ENCODE results near the gene FAM227A.

Gene FAM227A

GRCh38 chr22:38572065-38572464 is 84.1 kb downstream of the FAM227A start:
- no peak for TF ChIP-seq EZH2phosphoT487 (IDR thresholded peaks at IDR 0.05; ENCODE audit: borderline replicate concordance)
- peak; percentile 77 for TF ChIP-seq CTCF (conservative IDR thresholded peaks at IDR 0.05; ENCODE audit: low read length)
- Histone ChIP-seq H3F3A (ENCODE audit: low read depth) (peaks cover 6% of the 10 kb centered on the region; the same call in 1 of the 2 replicates), H3K27me3 (ENCODE audit: insufficient read depth, low read length, poor library complexity, severe bottlenecking) (no peaks in the 10 kb centered on the region), H4K20me1 (ENCODE audit: insufficient read depth, low read length, poor library complexity, severe bottlenecking) (no peaks in the 10 kb centered on the region), H3K4me2 (ENCODE audit: low read depth, low read length, poor library complexity, severe bottlenecking) (no peak overlapping the region), H3K9ac (ENCODE audit: low read depth, low read length, poor library complexity, severe bottlenecking) (no peak overlapping the region), H3K36me3 (ENCODE audit: insufficient read depth, low read length) (no peaks in the 10 kb centered on the region), H3K4me3 (ENCODE audit: low read length, poor library complexity, severe bottlenecking) (no peak overlapping the region), H2AFZ (ENCODE audit: low read length) (no peak overlapping the region), H3K79me2 (ENCODE audit: insufficient read depth, low read length) (no peaks in the 10 kb centered on the region), H3K9me2 (replicated peaks; ENCODE audit: low read depth, low read length) (no peaks in the 10 kb centered on the region), H3K4me1 (ENCODE audit: insufficient read depth, low read length, poor library complexity, severe bottlenecking) (peaks cover 16% of the 10 kb centered on the region), H3K9me3 (ENCODE audit: insufficient read depth, low read depth, low read length) (no peaks in the 10 kb centered on the region)

- H4K20me1 ChIP-seq (ENCODE audit: insufficient read depth, low read length, poor library complexity, severe bottlenecking) = no peaks in the 10 kb centered on the region
- peak overlapping the region; percentile 85 for H3K9ac ChIP-seq (ENCODE audit: low read depth, low read length, poor library complexity, severe bottlenecking)
- no peaks in the 10 kb centered on the region for H3K9me3 ChIP-seq (ENCODE audit: insufficient read depth, low read depth, low read length)
- H3K36me3 ChIP-seq (ENCODE audit: insufficient read depth, low read length) = no peaks in the 10 kb centered on the region
- H3K4me2 ChIP-seq (ENCODE audit: low read depth, low read length, poor library complexity, severe bottlenecking) = peak overlapping the region; percentile 91
- no peaks in the 10 kb centered on the region for H3K9me2 ChIP-seq (replicated peaks; ENCODE audit: low read depth, low read length)
- no peaks in the 10 kb centered on the region for H3K27me3 ChIP-seq (ENCODE audit: insufficient read depth, low read length, poor library complexity, severe bottlenecking)
- no peaks in the 10 kb centered on the region for H3K79me2 ChIP-seq (ENCODE audit: insufficient read depth, low read length)
- peak overlapping the region; percentile 80 for H3K4me3 ChIP-seq (ENCODE audit: low read length, poor library complexity, severe bottlenecking)
- H2AFZ ChIP-seq (ENCODE audit: low read length) = peak overlapping the region; percentile 97
- peaks cover 6% of the 10 kb centered on the region; the same call in 1 of the 2 replicates for H3F3A ChIP-seq (ENCODE audit: low read depth)
- peaks cover 16% of the 10 kb centered on the region for H3K4me1 ChIP-seq (ENCODE audit: insufficient read depth, low read length, poor library complexity, severe bottlenecking)
- TF ChIP-seq EZH2phosphoT487 (IDR thresholded peaks at IDR 0.05; ENCODE audit: borderline replicate concordance) (no peak), CTCF (conservative IDR thresholded peaks at IDR 0.05; ENCODE audit: low read length) (peak; percentile 38)
These were observed 85.3 kb downstream of the FAM227A start for GRCh38 chr22:38570779-38571364.

- no peaks in the 10 kb centered on the region for H3K27me3 ChIP-seq (ENCODE audit: insufficient read depth, low read length, poor library complexity, severe bottlenecking)
- no peak for TF ChIP-seq EZH2phosphoT487 (IDR thresholded peaks at IDR 0.05; ENCODE audit: borderline replicate concordance)
- H3K9me2 ChIP-seq (replicated peaks; ENCODE audit: low read depth, low read length) = no peaks in the 10 kb centered on the region
- no peaks in the 10 kb centered on the region for H3K36me3 ChIP-seq (ENCODE audit: insufficient read depth, low read length)
- H3K4me2 ChIP-seq (ENCODE audit: low read depth, low read length, poor library complexity, severe bottlenecking) = peak within 1 kb of the TSS; percentile 91
- peak within 1 kb of the TSS; percentile 80 for H3K4me3 ChIP-seq (ENCODE audit: low read length, poor library complexity, severe bottlenecking)
- H2AFZ ChIP-seq (ENCODE audit: low read length) = peak within 1 kb of the TSS; percentile 97
- no peaks in the 10 kb centered on the region for H3K9me3 ChIP-seq (ENCODE audit: insufficient read depth, low read depth, low read length)
- peaks cover 6% of the 10 kb centered on the region; the same call in 1 of the 2 replicates for H3F3A ChIP-seq (ENCODE audit: low read depth)
- H3K79me2 ChIP-seq (ENCODE audit: insufficient read depth, low read length) = no peaks in the 10 kb centered on the region
- H3K9ac ChIP-seq (ENCODE audit: low read depth, low read length, poor library complexity, severe bottlenecking) = peak within 1 kb of the TSS; percentile 85
- peaks cover 16% of the 10 kb centered on the region for H3K4me1 ChIP-seq (ENCODE audit: insufficient read depth, low read length, poor library complexity, severe bottlenecking)
- no peaks in the 10 kb centered on the region for H4K20me1 ChIP-seq (ENCODE audit: insufficient read depth, low read length, poor library complexity, severe bottlenecking)
These were observed 86.0 kb downstream of the FAM227A start, which contains the start of gene DMC1 for GRCh38 chr22:38569972-38570778. Gene DMC1 (minus strand): TSS chr22:38570183. CDS start chr22:38568256, 1,927 bp downstream.

All from Loucy (cell line).